ENCODE data around the gene BCL6.

DNA sequence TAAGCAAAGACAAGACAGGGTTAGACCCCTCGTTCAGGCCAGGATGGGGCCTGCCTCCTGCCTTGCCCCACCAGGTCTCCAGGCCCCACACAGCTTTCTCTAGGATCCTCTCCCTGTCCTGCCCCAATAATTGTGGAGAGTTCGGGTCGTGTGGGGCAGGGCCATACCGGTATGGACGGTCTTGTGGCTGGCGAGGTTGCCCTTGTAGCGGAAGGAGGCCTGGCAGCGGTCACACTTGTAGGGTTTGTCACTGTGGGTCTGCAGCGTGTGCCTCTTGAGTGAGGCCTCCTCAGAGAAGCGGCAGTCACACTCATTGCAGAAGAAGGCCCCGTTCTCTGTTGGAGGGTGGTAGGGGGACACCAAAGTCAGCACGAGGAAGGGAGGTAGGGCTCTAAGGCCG is 18.7 kb downstream of the BCL6 start:
- TF ChIP-seq, protein P1, sequence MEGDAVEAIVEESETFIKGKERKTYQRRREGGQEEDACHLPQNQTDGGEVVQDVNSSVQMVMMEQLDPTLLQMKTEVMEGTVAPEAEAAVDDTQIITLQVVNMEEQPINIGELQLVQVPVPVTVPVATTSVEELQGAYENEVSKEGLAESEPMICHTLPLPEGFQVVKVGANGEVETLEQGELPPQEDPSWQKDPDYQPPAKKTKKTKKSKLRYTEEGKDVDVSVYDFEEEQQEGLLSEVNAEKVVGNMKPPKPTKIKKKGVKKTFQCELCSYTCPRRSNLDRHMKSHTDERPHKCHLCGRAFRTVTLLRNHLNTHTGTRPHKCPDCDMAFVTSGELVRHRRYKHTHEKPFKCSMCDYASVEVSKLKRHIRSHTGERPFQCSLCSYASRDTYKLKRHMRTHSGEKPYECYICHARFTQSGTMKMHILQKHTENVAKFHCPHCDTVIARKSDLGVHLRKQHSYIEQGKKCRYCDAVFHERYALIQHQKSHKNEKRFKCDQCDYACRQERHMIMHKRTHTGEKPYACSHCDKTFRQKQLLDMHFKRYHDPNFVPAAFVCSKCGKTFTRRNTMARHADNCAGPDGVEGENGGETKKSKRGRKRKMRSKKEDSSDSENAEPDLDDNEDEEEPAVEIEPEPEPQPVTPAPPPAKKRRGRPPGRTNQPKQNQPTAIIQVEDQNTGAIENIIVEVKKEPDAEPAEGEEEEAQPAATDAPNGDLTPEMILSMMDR (conservative IDR thresholded peaks at IDR 0.05; ENCODE audit: low read depth in 2 of 2) = no peak
- no peak for TF ChIP-seq ZNF114 (CRISPR knock-in tag; IDR thresholded peaks at IDR 0.05)
- TF ChIP-seq POLR2AphosphoS5 (IDR thresholded peaks at IDR 0.05; ENCODE audit: low read depth) = no peak
- TF ChIP-seq EZH2 (IDR thresholded peaks at IDR 0.05; ENCODE audit: low read depth, unreplicated experiment) = no peak
- TF ChIP-seq, protein P2, sequence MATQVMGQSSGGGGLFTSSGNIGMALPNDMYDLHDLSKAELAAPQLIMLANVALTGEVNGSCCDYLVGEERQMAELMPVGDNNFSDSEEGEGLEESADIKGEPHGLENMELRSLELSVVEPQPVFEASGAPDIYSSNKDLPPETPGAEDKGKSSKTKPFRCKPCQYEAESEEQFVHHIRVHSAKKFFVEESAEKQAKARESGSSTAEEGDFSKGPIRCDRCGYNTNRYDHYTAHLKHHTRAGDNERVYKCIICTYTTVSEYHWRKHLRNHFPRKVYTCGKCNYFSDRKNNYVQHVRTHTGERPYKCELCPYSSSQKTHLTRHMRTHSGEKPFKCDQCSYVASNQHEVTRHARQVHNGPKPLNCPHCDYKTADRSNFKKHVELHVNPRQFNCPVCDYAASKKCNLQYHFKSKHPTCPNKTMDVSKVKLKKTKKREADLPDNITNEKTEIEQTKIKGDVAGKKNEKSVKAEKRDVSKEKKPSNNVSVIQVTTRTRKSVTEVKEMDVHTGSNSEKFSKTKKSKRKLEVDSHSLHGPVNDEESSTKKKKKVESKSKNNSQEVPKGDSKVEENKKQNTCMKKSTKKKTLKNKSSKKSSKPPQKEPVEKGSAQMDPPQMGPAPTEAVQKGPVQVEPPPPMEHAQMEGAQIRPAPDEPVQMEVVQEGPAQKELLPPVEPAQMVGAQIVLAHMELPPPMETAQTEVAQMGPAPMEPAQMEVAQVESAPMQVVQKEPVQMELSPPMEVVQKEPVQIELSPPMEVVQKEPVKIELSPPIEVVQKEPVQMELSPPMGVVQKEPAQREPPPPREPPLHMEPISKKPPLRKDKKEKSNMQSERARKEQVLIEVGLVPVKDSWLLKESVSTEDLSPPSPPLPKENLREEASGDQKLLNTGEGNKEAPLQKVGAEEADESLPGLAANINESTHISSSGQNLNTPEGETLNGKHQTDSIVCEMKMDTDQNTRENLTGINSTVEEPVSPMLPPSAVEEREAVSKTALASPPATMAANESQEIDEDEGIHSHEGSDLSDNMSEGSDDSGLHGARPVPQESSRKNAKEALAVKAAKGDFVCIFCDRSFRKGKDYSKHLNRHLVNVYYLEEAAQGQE (IDR thresholded peaks at IDR 0.05; ENCODE audit: unreplicated experiment) = no peak
- TF ChIP-seq, protein P3, sequence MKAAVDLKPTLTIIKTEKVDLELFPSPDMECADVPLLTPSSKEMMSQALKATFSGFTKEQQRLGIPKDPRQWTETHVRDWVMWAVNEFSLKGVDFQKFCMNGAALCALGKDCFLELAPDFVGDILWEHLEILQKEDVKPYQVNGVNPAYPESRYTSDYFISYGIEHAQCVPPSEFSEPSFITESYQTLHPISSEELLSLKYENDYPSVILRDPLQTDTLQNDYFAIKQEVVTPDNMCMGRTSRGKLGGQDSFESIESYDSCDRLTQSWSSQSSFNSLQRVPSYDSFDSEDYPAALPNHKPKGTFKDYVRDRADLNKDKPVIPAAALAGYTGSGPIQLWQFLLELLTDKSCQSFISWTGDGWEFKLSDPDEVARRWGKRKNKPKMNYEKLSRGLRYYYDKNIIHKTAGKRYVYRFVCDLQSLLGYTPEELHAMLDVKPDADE (IDR thresholded peaks at IDR 0.05) = no peak
- no peak for TF ChIP-seq EZH2phosphoT487 (IDR thresholded peaks at IDR 0.05; ENCODE audit: unreplicated experiment)
- no peak for TF ChIP-seq CREB1 (CRISPR knock-in tag; IDR thresholded peaks at IDR 0.05; ENCODE audit: low read depth)
- TF ChIP-seq, protein P4, sequence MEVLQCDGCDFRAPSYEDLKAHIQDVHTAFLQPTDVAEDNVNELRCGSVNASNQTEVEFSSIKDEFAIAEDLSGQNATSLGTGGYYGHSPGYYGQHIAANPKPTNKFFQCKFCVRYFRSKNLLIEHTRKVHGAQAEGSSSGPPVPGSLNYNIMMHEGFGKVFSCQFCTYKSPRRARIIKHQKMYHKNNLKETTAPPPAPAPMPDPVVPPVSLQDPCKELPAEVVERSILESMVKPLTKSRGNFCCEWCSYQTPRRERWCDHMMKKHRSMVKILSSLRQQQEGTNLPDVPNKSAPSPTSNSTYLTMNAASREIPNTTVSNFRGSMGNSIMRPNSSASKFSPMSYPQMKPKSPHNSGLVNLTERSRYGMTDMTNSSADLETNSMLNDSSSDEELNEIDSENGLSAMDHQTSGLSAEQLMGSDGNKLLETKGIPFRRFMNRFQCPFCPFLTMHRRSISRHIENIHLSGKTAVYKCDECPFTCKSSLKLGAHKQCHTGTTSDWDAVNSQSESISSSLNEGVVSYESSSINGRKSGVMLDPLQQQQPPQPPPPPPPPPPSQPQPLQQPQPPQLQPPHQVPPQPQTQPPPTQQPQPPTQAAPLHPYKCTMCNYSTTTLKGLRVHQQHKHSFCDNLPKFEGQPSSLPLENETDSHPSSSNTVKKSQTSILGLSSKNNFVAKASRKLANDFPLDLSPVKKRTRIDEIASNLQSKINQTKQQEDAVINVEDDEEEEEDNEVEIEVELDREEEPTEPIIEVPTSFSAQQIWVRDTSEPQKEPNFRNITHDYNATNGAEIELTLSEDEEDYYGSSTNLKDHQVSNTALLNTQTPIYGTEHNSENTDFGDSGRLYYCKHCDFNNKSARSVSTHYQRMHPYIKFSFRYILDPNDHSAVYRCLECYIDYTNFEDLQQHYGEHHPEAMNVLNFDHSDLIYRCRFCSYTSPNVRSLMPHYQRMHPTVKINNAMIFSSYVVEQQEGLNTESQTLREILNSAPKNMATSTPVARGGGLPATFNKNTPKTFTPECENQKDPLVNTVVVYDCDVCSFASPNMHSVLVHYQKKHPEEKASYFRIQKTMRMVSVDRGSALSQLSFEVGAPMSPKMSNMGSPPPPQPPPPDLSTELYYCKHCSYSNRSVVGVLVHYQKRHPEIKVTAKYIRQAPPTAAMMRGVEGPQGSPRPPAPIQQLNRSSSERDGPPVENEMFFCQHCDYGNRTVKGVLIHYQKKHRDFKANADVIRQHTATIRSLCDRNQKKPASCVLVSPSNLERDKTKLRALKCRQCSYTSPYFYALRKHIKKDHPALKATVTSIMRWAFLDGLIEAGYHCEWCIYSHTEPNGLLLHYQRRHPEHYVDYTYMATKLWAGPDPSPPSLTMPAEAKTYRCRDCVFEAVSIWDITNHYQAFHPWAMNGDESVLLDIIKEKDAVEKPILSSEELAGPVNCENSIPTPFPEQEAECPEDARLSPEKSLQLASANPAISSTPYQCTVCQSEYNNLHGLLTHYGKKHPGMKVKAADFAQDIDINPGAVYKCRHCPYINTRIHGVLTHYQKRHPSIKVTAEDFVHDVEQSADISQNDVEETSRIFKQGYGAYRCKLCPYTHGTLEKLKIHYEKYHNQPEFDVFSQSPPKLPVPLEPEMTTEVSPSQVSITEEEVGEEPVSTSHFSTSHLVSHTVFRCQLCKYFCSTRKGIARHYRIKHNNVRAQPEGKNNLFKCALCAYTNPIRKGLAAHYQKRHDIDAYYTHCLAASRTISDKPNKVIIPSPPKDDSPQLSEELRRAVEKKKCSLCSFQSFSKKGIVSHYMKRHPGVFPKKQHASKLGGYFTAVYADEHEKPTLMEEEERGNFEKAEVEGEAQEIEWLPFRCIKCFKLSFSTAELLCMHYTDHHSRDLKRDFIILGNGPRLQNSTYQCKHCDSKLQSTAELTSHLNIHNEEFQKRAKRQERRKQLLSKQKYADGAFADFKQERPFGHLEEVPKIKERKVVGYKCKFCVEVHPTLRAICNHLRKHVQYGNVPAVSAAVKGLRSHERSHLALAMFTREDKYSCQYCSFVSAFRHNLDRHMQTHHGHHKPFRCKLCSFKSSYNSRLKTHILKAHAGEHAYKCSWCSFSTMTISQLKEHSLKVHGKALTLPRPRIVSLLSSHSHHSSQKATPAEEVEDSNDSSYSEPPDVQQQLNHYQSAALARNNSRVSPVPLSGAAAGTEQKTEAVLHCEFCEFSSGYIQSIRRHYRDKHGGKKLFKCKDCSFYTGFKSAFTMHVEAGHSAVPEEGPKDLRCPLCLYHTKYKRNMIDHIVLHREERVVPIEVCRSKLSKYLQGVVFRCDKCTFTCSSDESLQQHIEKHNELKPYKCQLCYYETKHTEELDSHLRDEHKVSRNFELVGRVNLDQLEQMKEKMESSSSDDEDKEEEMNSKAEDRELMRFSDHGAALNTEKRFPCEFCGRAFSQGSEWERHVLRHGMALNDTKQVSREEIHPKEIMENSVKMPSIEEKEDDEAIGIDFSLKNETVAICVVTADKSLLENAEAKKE (CRISPR knock-in tag; IDR thresholded peaks at IDR 0.05) = no peak
- no peak for TF ChIP-seq JUNB (IDR thresholded peaks at IDR 0.05; ENCODE audit: unreplicated experiment)
- TF ChIP-seq ZNF331 (CRISPR knock-in tag; IDR thresholded peaks at IDR 0.05; ENCODE audit: low read depth) = no peak
- TF ChIP-seq NANOG (IDR thresholded peaks at IDR 0.05; ENCODE audit: borderline replicate concordance) = no peak
- no peak for TF ChIP-seq STAT1 (IDR thresholded peaks at IDR 0.05; ENCODE audit: unreplicated experiment)
